ENCODE results near the gene ZNF496.
"Not testable (repeated sequence)": the region's sequence is repeated elsewhere in the genome, so short reads cannot be mapped to it uniquely, and the experiment has no call there.

ZNF496 gene

GRCh38 chr1:247358920-247359319 lies 27.3 kb upstream of the ZNF496 start:
- DNase-seq = no peak

- DNase-seq = no peak
Observed at GRCh38 chr1:247357781-247358211, 26.1 kb upstream of the ZNF496 start.

DNA sequence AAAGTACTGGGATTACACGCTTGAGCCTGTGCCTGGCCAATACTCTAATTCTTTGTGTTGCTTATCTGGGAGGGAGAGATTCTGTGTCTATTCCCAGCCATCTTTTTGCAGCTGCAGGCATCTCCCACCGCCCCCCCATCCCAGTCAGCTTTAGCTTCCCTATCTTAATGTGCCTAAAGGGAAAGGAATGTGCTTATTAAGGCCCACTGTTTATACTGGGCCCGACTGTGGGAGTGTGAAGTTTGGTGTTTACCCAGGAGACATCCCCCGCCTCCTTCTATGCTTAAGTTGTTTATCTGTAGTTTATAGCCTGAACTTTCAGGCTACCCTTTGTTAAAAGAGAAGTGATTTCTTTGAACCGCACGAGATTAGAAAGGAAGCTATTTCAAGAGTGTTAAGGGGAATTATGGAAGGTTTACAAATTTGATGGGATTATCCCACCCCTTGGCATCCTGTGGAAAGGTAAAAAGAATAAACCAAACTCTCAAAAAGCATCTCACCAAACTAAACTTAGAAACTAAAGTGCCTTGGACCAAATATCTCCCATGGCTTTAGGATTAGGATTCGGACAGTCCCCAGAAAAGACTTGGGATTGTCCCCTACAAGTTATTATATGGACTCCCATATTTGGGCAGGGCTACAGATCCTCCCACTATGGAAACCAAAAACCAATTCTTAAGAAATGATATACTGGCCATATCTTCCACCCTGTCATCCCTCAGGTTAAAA lies 25.5 kb upstream of the ZNF496 start:
- no peak for DNase-seq

DNA sequence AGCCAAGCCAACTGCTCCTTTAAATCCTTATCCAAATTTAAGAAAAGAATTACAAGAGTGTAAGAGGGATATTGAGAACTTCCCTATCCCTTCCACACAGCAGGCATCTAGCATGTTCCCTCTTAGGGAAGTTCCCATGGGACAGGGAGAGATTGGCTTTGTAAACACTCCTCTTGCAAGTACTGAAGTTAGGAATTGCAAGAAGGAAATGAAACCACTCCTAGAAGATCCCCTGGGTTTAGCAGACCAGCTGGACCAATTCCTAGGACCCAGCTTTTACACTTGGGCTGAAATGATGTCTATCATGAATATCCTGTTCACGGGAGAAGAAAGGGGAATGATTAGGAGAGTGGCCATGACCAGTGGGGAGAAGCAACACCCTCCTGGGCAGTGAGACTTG lies 23.5 kb upstream of the ZNF496 start:
- DNase-seq = not testable (repeated sequence)

- DNase-seq = no peak
Observed at GRCh38 chr1:247352175-247352574, 20.5 kb upstream of the ZNF496 start.

DNA sequence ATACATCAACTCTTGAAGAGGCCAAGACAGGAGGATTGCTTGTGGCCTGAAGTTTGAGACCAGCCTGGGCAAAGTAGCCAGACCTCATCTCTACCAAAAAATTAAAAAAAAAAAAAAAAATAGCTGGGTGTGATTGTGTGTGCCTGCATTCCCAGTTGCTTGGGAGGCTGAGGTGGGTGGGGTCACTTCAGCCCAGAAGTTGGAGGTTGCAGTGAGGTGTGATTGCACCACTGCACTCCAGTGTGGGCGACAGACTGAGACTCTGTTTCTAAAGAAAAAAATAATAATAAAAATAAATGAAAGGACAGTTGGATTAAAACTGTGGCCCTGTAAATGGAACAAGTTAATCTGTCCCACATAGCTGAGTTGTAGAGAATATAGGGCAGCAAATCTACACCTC lies 18.9 kb upstream of the ZNF496 start:
- DNase-seq = no peak

DNA sequence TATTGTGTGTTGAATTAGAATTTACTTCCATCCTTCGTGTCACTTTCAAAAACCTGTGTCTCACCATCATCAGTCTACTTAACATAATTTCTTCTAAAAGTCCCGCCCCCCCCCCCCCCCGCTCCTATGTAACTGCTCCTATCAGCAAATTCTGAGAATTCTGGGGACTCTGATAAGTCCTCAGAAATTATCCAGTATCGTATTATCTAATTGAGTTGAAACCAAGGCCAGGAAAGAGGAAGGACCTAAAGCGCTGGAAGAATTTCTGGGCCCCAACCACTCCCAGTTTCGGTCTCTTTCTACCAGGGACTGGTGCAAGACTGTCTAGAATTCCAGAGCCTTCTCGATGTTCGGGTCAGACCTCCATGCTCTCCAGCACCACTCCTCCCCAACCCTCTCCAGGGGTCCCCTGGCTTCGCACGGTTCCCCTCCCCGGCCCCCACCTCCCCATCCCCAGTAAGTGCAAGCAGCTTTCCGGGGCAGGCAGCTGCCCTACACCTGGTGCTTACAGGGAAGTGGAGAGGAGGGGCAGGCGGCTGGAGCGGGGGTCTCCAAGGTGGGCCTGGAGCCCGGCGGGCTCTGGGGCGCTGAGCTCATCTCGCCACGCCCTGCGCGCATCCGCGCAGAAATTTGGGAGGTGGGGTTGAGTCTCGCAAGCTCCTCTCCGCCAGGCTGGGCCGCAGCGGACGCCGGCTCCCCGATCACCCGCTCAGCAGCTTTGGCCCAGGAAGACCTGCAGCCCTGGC lies 16.0 kb upstream of the ZNF496 start:
- no peak for DNase-seq

- DNase-seq = no peak
Observed at GRCh38 chr1:247345881-247346280, 14.2 kb upstream of the ZNF496 start.

- no peak for DNase-seq
Observed at GRCh38 chr1:247343801-247344200, 12.1 kb upstream of the ZNF496 start.

DNA sequence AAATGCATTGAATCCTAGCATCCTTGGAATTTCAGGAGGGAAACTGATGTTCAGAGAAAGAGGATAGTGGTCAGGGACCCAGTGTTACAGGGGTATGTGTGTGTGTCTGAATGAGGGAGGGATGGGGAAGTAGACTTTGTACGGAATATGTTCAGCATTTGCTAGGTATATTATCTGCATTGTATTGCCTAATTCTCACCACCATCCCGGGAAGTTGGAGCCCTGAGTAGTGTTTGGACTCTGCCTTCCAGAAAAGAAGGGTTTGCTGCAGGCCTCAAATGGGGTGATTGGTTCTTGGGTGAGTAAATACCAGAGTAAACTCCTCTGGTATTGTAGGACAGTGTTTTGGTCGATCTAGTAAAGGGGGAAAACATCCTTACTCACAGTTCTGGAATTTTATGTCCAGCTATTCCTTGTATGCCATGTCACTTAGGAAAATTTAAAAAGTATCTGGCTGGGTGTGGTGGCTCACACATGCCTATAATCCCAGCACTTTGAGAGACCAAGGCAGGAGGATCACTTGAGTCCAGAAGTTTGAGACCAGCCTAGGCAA lies 7.1 kb upstream of the ZNF496 start:
- no peak for DNase-seq

GRCh38 chr1:247337961-247338360 lies 6.3 kb upstream of the ZNF496 start:
- no peak for DNase-seq

DNA sequence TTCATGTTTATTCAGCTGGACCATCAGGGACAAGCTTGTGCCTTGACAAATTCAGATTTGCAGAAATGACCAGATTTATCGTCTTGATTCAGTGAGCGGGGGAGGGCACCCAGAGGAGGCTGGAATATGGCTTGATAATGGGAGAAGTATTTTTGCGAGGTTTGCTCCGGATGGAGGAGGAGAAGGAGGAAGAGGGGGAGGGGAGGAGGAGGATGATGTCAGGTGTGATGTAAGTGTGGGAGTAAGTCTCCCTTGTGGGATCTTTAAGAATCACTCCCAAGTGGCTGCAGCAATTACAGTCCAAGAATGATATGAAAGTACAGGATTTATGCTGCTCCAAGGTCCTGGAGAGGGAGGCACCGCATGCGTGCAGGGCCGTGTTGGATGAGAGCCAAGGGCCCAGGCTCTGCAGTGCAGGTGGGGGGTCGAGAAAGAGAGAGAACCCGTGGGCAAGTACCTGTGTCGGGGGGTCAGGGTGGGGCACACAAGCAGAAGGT lies 5.6 kb upstream of the ZNF496 start:
- DNase-seq = no peak

DNA sequence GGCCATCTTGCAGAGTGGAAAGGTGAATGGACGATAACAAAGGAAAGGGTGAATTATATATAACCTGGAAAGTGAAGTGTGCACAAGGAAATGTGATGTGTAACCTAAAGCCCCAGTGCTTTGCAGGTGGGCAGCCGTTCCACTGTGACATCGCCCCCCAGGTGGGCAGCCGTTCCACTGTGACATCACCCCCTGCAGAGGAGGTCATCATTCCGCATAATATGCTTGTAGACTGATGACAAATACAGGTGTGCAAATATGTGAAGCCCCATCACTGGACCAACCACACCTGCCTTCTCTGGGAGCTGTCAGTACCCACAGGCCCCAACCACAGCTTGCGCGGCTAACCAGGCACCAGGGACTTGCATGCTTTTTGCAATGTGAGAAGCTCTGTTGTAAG lies 4.7 kb upstream of the ZNF496 start:
- no peak for DNase-seq

- DNase-seq = no peak
Observed at GRCh38 chr1:247335882-247336281, 4.2 kb upstream of the ZNF496 start.

GRCh38 chr1:247334378-247335133 lies 2.9 kb upstream of the ZNF496 start:
- no peak for DNase-seq

DNA sequence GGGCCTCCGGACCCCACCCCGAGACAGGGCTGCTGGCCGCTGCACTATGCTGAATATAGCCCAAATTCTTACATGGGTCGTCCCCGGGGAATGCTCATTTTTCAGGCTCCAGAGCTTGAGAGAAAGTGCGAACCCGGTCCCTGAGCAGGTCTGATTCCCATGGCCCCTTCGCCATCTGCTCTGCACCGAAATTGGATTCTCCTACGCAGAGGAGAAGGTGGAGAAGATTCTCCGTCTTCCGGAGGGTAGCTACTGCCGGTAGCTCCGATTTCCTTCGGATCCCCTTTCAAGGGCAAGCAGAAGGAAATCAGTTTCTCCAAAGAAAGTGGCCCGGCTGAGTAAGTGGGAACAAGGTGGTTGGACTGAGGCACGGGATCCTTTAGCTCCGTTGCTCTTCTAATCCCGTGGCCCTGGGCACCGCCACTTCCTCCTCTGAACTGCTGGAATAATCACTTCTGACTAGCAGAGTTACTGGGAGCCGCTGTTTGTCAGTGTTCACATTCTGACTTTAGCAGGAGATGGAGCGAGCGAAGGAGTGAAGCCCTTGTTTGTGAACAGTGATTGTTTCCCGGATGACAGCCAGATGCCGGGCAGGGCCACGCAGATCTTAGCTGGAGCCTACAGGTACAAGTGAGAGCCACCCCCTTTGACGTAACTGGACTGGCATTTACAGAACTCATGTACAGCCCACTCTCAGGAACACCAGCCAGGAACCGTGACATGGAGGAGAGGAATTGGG lies 1.1 kb upstream of the ZNF496 start:
- DNase-seq = no peak

- DNase-seq = peak; percentile 0
Observed at GRCh38 chr1:247332215-247332622, 552 bp upstream of the ZNF496 start.

DNA sequence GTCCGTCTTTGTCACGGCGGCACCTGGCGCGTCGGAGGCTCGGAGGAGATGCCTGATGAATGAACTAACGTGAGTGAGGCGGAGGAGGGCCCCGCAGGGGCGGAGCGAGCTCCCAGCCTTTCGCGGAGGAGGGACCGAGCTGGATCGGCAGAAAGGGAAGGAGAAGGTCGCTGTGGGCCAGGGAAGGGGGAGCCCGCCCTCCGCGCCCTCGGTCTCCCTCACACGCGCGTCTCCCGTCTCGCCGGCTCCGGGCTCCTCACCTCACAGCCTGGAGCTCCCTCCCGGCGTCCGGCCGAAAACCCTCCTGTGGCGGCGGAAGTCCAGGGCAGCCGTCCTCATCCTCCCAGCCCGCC lies 519 bp downstream of the ZNF496 start:
- peak; percentile 31 for DNase-seq

GRCh38 chr1:247330548-247331171 lies 1.0 kb downstream of the ZNF496 start:
- DNase-seq = no peak

DNA sequence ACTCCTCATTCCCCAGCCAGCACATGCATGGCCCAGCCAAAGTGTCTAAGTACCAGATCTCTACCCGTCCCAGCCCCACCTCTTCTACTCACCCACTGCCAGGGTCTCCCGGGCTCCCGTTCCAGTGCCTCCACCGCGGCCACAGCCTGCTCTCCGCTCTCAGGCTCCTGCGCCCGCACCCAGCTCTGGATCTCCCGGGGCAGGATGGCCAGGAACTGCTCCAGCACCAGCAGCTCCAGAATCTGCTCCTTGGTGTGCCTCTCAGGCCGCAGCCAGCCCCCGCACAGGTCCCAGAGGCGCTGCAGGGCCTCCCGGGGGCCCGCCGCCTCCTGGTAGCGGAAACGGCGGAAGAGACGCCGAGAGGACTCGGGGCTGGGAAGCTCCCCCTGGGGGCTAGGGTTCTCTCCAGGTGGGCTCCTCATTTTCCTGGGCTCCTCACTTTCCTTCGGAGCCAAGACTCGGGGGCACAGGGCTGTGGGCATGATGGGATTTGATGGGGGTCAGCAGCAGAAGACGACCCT lies 2.5 kb downstream of the ZNF496 start:
- DNase-seq = no peak

GRCh38 chr1:247328311-247328710 lies 3.4 kb downstream of the ZNF496 start:
- DNase-seq = no peak

Measured in NCI-H1105 (cell line).